CD14-positive monocyte (primary cell): ENCODE data around the gene COL4A1. TPM values are rescaled to one million over a fixed set of nuclear protein-coding genes. Genes with fewer than 3 reads are reported as not detected.

Experiments
- DNase-seq, 3 donors: peaks; one replicate each; pipeline ENCODE4 v3.0.0-alpha.2; 2011 to 2022
- H2AFZ ChIP-seq: 2 replicates; pipeline ENCODE4 v1.6.0; 2012; ENCODE audit warnings: mild to moderate bottlenecking, low read depth, low read length, inconsistent platforms; ENCODE audit not compliant: insufficient read depth, poor library complexity, severe bottlenecking
- H3K27ac ChIP-seq, 2 donors: 1 replicate in 1 of 2; 2 replicates in 1 of 2; pipeline ENCODE4 v1.5.1; 2012 to 2013; ENCODE audit warnings: low read length in 2 of 2, control low read depth in 1 of 2, inconsistent platforms in 1 of 2, low read depth in 1 of 2, mild to moderate bottlenecking in 1 of 2
- H3K27me3 ChIP-seq, 2 donors: one replicate each; pipeline versions ENCODE4 v1.6.0 to v1.6.1; 2011 to 2013; ENCODE audit warnings: low read length in 2 of 2; ENCODE audit not compliant: control insufficient read depth in 2 of 2, insufficient read depth in 2 of 2
- H3K36me3 ChIP-seq, 2 donors: replicated peaks in 1 of 2; 1 replicate in 1 of 2; 2 replicates in 1 of 2; pipeline versions ENCODE4 v1.5.1 to v1.6.1; 2012 to 2013; ENCODE audit warnings: low read length in 2 of 2, control low read depth in 1 of 2, inconsistent platforms in 1 of 2, mild to moderate bottlenecking in 1 of 2; ENCODE audit not compliant: insufficient read depth in 2 of 2, control insufficient read depth in 1 of 2
- H3K4me1 ChIP-seq, 2 donors: 1 replicate in 1 of 2; 2 replicates in 1 of 2; pipeline versions ENCODE4 v1.5.1 to v1.6.1; 2012 to 2013; ENCODE audit warnings: low read length in 2 of 2, control low read depth in 1 of 2, inconsistent platforms in 1 of 2, mild to moderate bottlenecking in 1 of 2, moderate library complexity in 1 of 2; ENCODE audit not compliant: insufficient read depth in 2 of 2, control insufficient read depth in 1 of 2
- H3K4me2 ChIP-seq: replicated peaks from 2 replicates; pipeline ENCODE3; 2012; ENCODE audit warnings: low read length, moderate library complexity, mild to moderate bottlenecking; ENCODE audit not compliant: poor library complexity, severe bottlenecking; ENCODE audit errors: extremely low read depth
- H3K4me3 ChIP-seq, 3 experiments: fragments of 200-600 bp in 1 of 3; sonication (generic) in 1 of 3; replicated peaks in 1 of 3; 1 replicate in 2 of 3; 2 replicates in 1 of 3; pipeline ENCODE4 v1.5.1; 2011 to 2013; ENCODE audit warnings: low read length in 3 of 3, mild to moderate bottlenecking in 3 of 3, control low read depth in 2 of 3, low read depth in 2 of 3, inconsistent platforms in 1 of 3, moderate library complexity in 1 of 3
- H3K79me2 ChIP-seq: 2 replicates; pipeline ENCODE4 v1.6.0; 2012; ENCODE audit warnings: mild to moderate bottlenecking, control low read depth, inconsistent platforms, low read length, moderate library complexity; ENCODE audit not compliant: insufficient read depth
- H3K9ac ChIP-seq: 2 replicates; pipeline ENCODE4 v1.6.0; 2017; ENCODE audit warnings: low read length, mild to moderate bottlenecking; ENCODE audit not compliant: insufficient read depth, poor library complexity, severe bottlenecking
- H3K9me3 ChIP-seq, 2 donors: replicated peaks in 1 of 2; 1 replicate in 1 of 2; 2 replicates in 1 of 2; pipeline versions ENCODE4 v1.5.1 to v1.6.1; 2012 to 2013; ENCODE audit warnings: low read length in 2 of 2, control low read depth in 1 of 2; ENCODE audit not compliant: control insufficient read depth in 1 of 2, insufficient read depth in 1 of 2
- H4K20me1 ChIP-seq: 2 replicates; pipeline ENCODE4 v1.6.0; 2012; ENCODE audit warnings: mild to moderate bottlenecking, low read length, control low read depth, moderate library complexity; ENCODE audit not compliant: insufficient read depth
- H3K27ac Mint-ChIP-seq, 7 donors: one replicate each; pipeline ENCODE4 v1.8.0; 2020; ENCODE audit warnings: mild to moderate bottlenecking in 7 of 7, mixed read lengths in 7 of 7, moderate library complexity in 6 of 7, inconsistent platforms in 2 of 7
- H3K27me3 Mint-ChIP-seq, 3 donors: one replicate each; pipeline ENCODE4 v1.8.0; 2021 to 2022; ENCODE audit warnings: low read depth in 3 of 3, mild to moderate bottlenecking in 3 of 3, mixed read lengths in 3 of 3, moderate library complexity in 3 of 3, inconsistent platforms in 1 of 3
- H3K36me3 Mint-ChIP-seq, 2 donors: one replicate each; pipeline ENCODE4 v1.8.0; 2020; ENCODE audit warnings: mixed read lengths in 2 of 2, inconsistent platforms in 1 of 2, mild to moderate bottlenecking in 1 of 2
- H3K4me1 Mint-ChIP-seq: one replicate; pipeline ENCODE4 v1.8.0; 2020; ENCODE audit warnings: mild to moderate bottlenecking, mixed read lengths
- H3K4me3 Mint-ChIP-seq, 2 donors: one replicate each; pipeline ENCODE4 v1.8.0; 2020; ENCODE audit warnings: mild to moderate bottlenecking in 2 of 2, mixed read lengths in 2 of 2, moderate library complexity in 1 of 2
- H3K9me3 Mint-ChIP-seq, 7 donors: one replicate each; pipeline ENCODE4 v1.8.0; 2020 to 2022; ENCODE audit warnings: mixed read lengths in 7 of 7, mild to moderate bottlenecking in 6 of 7, moderate library complexity in 6 of 7, inconsistent platforms in 2 of 7
- CTCF ChIP-seq: fragments of 200-600 bp; IDR thresholded peaks from one replicate; pipeline ENCODE4 v1.8.0; 2022; ENCODE audit warnings: antibody characterized with exemption, mild to moderate bottlenecking
- WGBS: methylation state at CpG from one replicate; pipeline ENCODE4 v1.1.5; 2013; ENCODE audit warnings: missing lambda C conversion rate; ENCODE audit not compliant: insufficient coverage; 5-methylcytosine and 5-hydroxymethylcytosine counted together
- intact Hi-C, 2 donors: fragments of 100-400 bp; cut with micrococcal nuclease; formaldehyde crosslinking; loops; one replicate each; pipeline versions ENCODE4 v1.15.0 to v1.15.1; 2023
- polyA plus RNA-seq, 3 donors: library from polyadenylated mRNA; depleted of rRNA in 1 of 3; unstranded in 2 of 3; stranded (reverse) in 1 of 3; fragments of 300-500 nt in 2 of 3; fragments of >200 nt in 1 of 3; fragmentation: Illumina TruSeq in 2 of 3; gene quantifications; 1 replicate in 2 of 3; 2 replicates in 1 of 3; pipeline ENCODE4 v1.2.3, GENCODE V29; 2012 to 2021

The COL4A1 gene
- polyA plus RNA-seq, 3 donors = 0.16 to 0.25 TPM; not detected in 1

DNA sequence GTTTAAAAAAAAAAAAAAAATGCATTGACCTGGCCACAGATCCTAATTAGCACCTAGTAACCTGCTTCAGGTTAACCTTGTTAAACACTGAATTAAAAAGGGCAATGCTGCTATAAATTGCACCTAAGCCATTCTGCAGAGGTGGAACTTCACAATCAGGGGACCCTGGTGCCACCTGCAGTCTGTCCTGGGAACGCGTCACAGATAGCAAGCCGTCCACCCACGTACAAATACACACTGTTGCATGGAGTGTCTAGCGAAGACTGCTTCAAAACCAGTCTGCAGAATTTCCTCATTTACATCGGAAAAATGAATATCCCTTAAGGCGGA lies 169.3 kb downstream of the COL4A1 start:
- Mint-ChIP-seq H3K4me1 (peaks cover 20% of the 10 kb centered on the region), H3K36me3 (no peaks in the 10 kb centered on the region), H3K4me3 (peak overlapping the region; percentile 82 to 92), H3K27me3 (peaks cover 0 to 5% (median 0%) of the 10 kb centered on the region in 3 donors), H3K9me3 (peaks cover 0 to 3% (median under 1%) of the 10 kb centered on the region in 7 donors), H3K27ac (peak overlapping the region; percentile 94 to 98 (median 97))
- H3K27me3 ChIP-seq = no peaks in the 10 kb centered on the region
- H3K36me3 ChIP-seq = no peaks in the 10 kb centered on the region
- TF ChIP-seq CTCF = peak; percentile 8
- no peak for DNase-seq
- H3K9me3 ChIP-seq = no peaks in the 10 kb centered on the region
- H2AFZ ChIP-seq = peak overlapping the region; percentile 74
- peaks cover 17 to 19% of the 10 kb centered on the region in 2 donors for H3K4me1 ChIP-seq
- intact Hi-C loops = loop anchor here (2.0 to 10.0 kb wide), 5 partner anchors 21 to 363 kb away; no protein-coding TSS in a partner anchor
- no peaks in the 10 kb centered on the region for H3K79me2 ChIP-seq
- H3K9ac ChIP-seq = peak overlapping the region; percentile 87
- H3K27ac ChIP-seq = peak overlapping the region; percentile 95 to 98
- WGBS = 0% methylated on average over 6 of the region's 7 CpGs
- peak overlapping the region; percentile 63 to 79 (median 74) for H3K4me3 ChIP-seq
- no peaks in the 10 kb centered on the region for H4K20me1 ChIP-seq
- H3K4me2 ChIP-seq = peak overlapping the region; percentile 73

GRCh38 chr13:110136660-110137585 lies 170.0 kb downstream of the COL4A1 start:
- Histone ChIP-seq H3K79me2 (no peaks in the 10 kb centered on the region), H3K27ac (peak overlapping the region; percentile 95 to 98), H2AFZ (peak overlapping the region; percentile 14), H4K20me1 (no peaks in the 10 kb centered on the region), H3K27me3 (no peaks in the 10 kb centered on the region), H3K9ac (peak overlapping the region; percentile 87), H3K4me1 (peaks cover 17 to 19% of the 10 kb centered on the region in 2 donors), H3K4me2 (peak overlapping the region; percentile 73), H3K36me3 (no peaks in the 10 kb centered on the region), H3K4me3 (peak overlapping the region in 1 of 3 experiments; percentile 79), H3K9me3 (no peaks in the 10 kb centered on the region)
- WGBS = 40% methylated on average over 2 of the region's 16 CpGs
- intact Hi-C loops = loop anchor here in 1 of 2 donors (5.0 to 10.0 kb wide), 3 partner anchors 85 to 362 kb away; no protein-coding TSS in a partner anchor
- Mint-ChIP-seq H3K27me3 (peaks cover 0 to 4% (median 0%) of the 10 kb centered on the region in 3 donors), H3K9me3 (peaks cover 0 to 2% (median 0%) of the 10 kb centered on the region in 7 donors), H3K36me3 (no peaks in the 10 kb centered on the region), H3K4me1 (peaks cover 20% of the 10 kb centered on the region), H3K27ac (peak overlapping the region; percentile 94 to 98 (median 97)), H3K4me3 (peak overlapping the region; percentile 82 to 92)
- no peak for TF ChIP-seq CTCF
- peak; percentile 17 to 77 (median 31) for DNase-seq
